ENCODE results near the gene GYS1.

GYS1 gene

DNA sequence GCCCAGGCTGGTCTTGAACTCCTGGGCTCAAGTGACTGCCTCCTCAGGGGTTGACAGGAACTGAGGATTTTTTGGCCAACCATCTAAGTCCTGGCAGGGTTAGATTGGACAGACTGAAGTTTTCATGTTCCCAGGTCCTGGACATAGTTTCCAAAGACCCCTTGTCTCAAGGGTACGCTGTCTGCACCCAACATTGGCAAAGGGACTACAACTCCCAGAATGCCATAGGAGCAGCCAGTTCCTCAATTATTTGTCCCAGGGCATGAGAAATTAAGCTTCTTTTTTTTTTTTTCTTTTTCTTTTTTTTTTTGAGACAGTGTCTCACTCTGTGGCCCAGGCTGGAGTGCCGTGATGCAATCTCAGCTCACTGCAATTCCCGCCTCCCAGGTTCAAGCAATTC, 6.9 kb downstream of the GYS1 start (continued):
- TF ChIP-seq, protein P1, sequence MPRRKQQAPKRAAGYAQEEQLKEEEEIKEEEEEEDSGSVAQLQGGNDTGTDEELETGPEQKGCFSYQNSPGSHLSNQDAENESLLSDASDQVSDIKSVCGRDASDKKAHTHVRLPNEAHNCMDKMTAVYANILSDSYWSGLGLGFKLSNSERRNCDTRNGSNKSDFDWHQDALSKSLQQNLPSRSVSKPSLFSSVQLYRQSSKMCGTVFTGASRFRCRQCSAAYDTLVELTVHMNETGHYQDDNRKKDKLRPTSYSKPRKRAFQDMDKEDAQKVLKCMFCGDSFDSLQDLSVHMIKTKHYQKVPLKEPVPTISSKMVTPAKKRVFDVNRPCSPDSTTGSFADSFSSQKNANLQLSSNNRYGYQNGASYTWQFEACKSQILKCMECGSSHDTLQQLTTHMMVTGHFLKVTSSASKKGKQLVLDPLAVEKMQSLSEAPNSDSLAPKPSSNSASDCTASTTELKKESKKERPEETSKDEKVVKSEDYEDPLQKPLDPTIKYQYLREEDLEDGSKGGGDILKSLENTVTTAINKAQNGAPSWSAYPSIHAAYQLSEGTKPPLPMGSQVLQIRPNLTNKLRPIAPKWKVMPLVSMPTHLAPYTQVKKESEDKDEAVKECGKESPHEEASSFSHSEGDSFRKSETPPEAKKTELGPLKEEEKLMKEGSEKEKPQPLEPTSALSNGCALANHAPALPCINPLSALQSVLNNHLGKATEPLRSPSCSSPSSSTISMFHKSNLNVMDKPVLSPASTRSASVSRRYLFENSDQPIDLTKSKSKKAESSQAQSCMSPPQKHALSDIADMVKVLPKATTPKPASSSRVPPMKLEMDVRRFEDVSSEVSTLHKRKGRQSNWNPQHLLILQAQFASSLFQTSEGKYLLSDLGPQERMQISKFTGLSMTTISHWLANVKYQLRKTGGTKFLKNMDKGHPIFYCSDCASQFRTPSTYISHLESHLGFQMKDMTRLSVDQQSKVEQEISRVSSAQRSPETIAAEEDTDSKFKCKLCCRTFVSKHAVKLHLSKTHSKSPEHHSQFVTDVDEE (CRISPR knock-in tag; IDR thresholded peaks at IDR 0.05), result no peak
- TF ChIP-seq, protein P2, sequence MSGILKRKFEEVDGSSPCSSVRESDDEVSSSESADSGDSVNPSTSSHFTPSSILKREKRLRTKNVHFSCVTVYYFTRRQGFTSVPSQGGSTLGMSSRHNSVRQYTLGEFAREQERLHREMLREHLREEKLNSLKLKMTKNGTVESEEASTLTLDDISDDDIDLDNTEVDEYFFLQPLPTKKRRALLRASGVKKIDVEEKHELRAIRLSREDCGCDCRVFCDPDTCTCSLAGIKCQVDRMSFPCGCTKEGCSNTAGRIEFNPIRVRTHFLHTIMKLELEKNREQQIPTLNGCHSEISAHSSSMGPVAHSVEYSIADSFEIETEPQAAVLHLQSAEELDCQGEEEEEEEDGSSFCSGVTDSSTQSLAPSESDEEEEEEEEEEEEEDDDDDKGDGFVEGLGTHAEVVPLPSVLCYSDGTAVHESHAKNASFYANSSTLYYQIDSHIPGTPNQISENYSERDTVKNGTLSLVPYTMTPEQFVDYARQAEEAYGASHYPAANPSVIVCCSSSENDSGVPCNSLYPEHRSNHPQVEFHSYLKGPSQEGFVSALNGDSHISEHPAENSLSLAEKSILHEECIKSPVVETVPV (CRISPR knock-in tag; IDR thresholded peaks at IDR 0.05), result no peak

DNA sequence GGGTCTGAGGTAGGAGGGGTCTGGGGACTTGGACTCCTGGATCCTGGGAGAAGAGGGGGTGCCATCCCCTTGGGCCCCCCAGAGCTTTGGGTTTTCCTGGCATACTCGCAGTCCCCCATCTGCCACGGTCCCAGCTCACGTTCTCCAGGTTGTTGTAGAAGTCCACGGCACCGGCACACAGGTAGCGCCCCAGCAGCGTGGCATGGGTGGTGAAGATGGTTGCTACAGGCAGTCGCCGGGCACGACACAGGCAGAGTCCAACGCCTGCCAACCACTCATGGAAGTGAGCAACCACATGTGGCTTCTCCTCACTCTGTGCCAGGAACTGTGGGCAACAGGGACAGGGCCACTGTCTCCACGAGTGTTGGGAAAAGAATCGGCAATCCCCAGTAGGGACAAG, 7.4 kb downstream of the GYS1 start:
- TF ChIP-seq GLIS3 (CRISPR knock-in tag; IDR thresholded peaks at IDR 0.05), result no peak
- ATAC-seq, result no peak

DNA sequence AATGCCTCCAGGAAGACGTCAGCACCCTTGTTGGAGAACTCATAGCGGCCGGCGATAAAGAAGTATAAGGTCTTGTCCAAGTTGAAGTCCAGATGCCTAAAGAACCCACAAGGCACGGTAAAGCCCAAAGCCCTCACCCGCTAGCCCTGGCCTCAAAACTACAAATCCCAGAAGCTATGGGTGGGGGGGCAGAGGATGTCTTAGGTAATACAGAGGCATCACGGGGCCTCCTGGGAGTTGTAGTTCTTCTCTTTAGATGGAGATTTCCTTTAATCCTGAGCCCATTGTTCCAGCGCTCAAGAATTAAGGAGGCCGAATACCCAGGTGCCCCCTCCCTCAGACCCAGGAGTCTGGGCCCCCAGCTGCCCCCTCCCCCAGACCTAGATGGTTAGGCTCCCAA, 10.8 kb downstream of the GYS1 start:
- TF ChIP-seq, protein P3, sequence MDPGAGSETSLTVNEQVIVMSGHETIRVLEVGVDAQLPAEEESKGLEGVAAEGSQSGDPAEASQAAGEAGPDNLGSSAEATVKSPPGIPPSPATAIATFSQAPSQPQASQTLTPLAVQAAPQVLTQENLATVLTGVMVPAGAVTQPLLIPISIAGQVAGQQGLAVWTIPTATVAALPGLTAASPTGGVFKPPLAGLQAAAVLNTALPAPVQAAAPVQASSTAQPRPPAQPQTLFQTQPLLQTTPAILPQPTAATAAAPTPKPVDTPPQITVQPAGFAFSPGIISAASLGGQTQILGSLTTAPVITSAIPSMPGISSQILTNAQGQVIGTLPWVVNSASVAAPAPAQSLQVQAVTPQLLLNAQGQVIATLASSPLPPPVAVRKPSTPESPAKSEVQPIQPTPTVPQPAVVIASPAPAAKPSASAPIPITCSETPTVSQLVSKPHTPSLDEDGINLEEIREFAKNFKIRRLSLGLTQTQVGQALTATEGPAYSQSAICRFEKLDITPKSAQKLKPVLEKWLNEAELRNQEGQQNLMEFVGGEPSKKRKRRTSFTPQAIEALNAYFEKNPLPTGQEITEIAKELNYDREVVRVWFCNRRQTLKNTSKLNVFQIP (CRISPR knock-in tag; IDR thresholded peaks at IDR 0.05; ENCODE audit: borderline replicate concordance, low read depth), result no peak
- no peak for TF ChIP-seq ZNF565 (CRISPR knock-in tag; conservative IDR thresholded peaks at IDR 0.05; ENCODE audit: low read depth)
- no peak for TF ChIP-seq OSR1 (CRISPR knock-in tag; IDR thresholded peaks at IDR 0.05)
- TF ChIP-seq TOX (CRISPR knock-in tag; IDR thresholded peaks at IDR 0.05; ENCODE audit: borderline replicate concordance), result no peak
- TF ChIP-seq ZFP30 (CRISPR knock-in tag; IDR thresholded peaks at IDR 0.05), result no peak
- no peak for TF ChIP-seq ZNF70 (CRISPR knock-in tag; IDR thresholded peaks at IDR 0.05)
- no peak for TF ChIP-seq ISL1 (CRISPR knock-in tag; IDR thresholded peaks at IDR 0.05)
- no peak for TF ChIP-seq BACH2 (CRISPR knock-in tag; IDR thresholded peaks at IDR 0.05; ENCODE audit: borderline replicate concordance)
- TF ChIP-seq, protein P4, sequence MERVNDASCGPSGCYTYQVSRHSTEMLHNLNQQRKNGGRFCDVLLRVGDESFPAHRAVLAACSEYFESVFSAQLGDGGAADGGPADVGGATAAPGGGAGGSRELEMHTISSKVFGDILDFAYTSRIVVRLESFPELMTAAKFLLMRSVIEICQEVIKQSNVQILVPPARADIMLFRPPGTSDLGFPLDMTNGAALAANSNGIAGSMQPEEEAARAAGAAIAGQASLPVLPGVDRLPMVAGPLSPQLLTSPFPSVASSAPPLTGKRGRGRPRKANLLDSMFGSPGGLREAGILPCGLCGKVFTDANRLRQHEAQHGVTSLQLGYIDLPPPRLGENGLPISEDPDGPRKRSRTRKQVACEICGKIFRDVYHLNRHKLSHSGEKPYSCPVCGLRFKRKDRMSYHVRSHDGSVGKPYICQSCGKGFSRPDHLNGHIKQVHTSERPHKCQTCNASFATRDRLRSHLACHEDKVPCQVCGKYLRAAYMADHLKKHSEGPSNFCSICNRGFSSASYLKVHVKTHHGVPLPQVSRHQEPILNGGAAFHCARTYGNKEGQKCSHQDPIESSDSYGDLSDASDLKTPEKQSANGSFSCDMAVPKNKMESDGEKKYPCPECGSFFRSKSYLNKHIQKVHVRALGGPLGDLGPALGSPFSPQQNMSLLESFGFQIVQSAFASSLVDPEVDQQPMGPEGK (CRISPR knock-in tag; IDR thresholded peaks at IDR 0.05; ENCODE audit: borderline replicate concordance), result no peak
- no peak for TF ChIP-seq GLIS3 (CRISPR knock-in tag; IDR thresholded peaks at IDR 0.05)
- TF ChIP-seq, protein P5, sequence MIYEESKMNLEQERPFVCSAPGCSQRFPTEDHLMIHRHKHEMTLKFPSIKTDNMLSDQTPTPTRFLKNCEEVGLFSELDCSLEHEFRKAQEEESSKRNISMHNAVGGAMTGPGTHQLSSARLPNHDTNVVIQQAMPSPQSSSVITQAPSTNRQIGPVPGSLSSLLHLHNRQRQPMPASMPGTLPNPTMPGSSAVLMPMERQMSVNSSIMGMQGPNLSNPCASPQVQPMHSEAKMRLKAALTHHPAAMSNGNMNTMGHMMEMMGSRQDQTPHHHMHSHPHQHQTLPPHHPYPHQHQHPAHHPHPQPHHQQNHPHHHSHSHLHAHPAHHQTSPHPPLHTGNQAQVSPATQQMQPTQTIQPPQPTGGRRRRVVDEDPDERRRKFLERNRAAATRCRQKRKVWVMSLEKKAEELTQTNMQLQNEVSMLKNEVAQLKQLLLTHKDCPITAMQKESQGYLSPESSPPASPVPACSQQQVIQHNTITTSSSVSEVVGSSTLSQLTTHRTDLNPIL (CRISPR knock-in tag; IDR thresholded peaks at IDR 0.05; ENCODE audit: low read depth), result no peak
- TF ChIP-seq ESRRG (CRISPR knock-in tag; IDR thresholded peaks at IDR 0.05), result no peak
- no peak for TF ChIP-seq ARNTL (CRISPR knock-in tag; IDR thresholded peaks at IDR 0.05; ENCODE audit: borderline replicate concordance, low read depth)
- TF ChIP-seq ZC3H10 (CRISPR knock-in tag; IDR thresholded peaks at IDR 0.05), result no peak
- TF ChIP-seq, protein P2 (CRISPR knock-in tag; IDR thresholded peaks at IDR 0.05), result no peak
- TF ChIP-seq TCF4 (CRISPR knock-in tag; IDR thresholded peaks at IDR 0.05; ENCODE audit: borderline replicate concordance), result no peak
- TF ChIP-seq CSDC2 (CRISPR knock-in tag; IDR thresholded peaks at IDR 0.05), result no peak
- ATAC-seq, result no peak

DNA sequence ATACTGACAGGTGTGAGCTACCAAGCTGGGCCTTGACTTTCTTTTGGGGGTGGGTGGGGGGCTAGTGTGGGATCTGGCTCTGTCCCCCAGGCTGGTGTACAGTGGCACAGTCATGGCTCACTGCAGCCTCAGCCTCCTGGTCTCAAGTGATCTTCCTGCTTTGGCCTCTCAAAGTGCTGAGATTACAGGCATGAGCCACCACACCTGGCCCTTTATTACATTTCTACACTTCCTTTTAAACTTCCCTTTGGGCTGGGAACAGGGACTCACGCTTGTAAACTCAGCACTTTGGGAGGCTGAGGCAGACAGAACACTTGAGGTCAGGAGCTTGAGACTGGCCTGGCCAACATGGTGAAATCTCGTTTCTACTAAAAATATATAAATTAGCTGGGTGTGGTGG, 16.0 kb downstream of the GYS1 start:
- TF ChIP-seq, protein P1 (CRISPR knock-in tag; IDR thresholded peaks at IDR 0.05), result no peak
- TF ChIP-seq ZNF8 (CRISPR knock-in tag; IDR thresholded peaks at IDR 0.05) (no peak), BACH2 (CRISPR knock-in tag; IDR thresholded peaks at IDR 0.05; ENCODE audit: borderline replicate concordance) (no peak)
- no peak for ATAC-seq
